ENCODE data around the gene OSER1.

DNA sequence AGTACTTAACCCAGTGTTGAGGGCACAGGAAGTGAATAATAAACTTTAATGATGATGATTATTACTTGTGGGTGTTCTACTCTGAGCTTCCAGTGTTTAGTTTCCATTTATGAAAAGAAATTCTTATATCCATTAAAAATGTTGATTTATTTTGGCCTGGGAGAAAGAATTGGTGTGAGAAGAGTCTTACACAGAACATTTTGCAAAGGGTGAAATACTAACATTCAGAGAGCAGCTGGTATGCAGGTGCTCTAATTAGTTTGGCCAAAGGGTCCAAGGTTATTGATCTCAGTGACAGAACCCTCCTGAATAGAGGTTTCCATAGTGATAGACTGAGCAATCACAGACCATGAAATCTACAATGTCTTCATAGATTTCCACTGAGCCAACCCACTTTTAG is 4.4 kb downstream of the OSER1 start:
- no peak for TF ChIP-seq HCFC1 (IDR thresholded peaks at IDR 0.05; ENCODE audit: low read depth, low read length)
- TF ChIP-seq, protein P1, sequence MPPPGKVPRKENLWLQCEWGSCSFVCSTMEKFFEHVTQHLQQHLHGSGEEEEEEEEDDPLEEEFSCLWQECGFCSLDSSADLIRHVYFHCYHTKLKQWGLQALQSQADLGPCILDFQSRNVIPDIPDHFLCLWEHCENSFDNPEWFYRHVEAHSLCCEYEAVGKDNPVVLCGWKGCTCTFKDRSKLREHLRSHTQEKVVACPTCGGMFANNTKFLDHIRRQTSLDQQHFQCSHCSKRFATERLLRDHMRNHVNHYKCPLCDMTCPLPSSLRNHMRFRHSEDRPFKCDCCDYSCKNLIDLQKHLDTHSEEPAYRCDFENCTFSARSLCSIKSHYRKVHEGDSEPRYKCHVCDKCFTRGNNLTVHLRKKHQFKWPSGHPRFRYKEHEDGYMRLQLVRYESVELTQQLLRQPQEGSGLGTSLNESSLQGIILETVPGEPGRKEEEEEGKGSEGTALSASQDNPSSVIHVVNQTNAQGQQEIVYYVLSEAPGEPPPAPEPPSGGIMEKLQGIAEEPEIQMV (tag; conservative IDR thresholded peaks at IDR 0.05; ENCODE audit: low read depth): no peak
- TF ChIP-seq, protein P2, sequence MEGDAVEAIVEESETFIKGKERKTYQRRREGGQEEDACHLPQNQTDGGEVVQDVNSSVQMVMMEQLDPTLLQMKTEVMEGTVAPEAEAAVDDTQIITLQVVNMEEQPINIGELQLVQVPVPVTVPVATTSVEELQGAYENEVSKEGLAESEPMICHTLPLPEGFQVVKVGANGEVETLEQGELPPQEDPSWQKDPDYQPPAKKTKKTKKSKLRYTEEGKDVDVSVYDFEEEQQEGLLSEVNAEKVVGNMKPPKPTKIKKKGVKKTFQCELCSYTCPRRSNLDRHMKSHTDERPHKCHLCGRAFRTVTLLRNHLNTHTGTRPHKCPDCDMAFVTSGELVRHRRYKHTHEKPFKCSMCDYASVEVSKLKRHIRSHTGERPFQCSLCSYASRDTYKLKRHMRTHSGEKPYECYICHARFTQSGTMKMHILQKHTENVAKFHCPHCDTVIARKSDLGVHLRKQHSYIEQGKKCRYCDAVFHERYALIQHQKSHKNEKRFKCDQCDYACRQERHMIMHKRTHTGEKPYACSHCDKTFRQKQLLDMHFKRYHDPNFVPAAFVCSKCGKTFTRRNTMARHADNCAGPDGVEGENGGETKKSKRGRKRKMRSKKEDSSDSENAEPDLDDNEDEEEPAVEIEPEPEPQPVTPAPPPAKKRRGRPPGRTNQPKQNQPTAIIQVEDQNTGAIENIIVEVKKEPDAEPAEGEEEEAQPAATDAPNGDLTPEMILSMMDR (IDR thresholded peaks at IDR 0.05 in 2 of 3, conservative IDR thresholded peaks at IDR 0.05 in 1 of 3; ENCODE audit: insufficient read depth in 2 of 3, low read depth in 1 of 3, low read length in 3 of 3): no peak
- TF ChIP-seq, protein P3, sequence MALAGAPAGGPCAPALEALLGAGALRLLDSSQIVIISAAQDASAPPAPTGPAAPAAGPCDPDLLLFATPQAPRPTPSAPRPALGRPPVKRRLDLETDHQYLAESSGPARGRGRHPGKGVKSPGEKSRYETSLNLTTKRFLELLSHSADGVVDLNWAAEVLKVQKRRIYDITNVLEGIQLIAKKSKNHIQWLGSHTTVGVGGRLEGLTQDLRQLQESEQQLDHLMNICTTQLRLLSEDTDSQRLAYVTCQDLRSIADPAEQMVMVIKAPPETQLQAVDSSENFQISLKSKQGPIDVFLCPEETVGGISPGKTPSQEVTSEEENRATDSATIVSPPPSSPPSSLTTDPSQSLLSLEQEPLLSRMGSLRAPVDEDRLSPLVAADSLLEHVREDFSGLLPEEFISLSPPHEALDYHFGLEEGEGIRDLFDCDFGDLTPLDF (CRISPR knock-in tag; IDR thresholded peaks at IDR 0.05): no peak
